GM12878 (cell line): Measurements from ENCODE around the gene MAPRE2. TPM values are rescaled to one million over a fixed set of nuclear protein-coding genes. Genes with fewer than 3 reads are reported as not detected.

ENCODE experiments used
- ATAC-seq: fragments of 200-7000 bp; cut with Tn5 transposase; 3 replicates; pipeline ENCODE4 v1.9.1; 2020; ENCODE audit warnings: mild to moderate bottlenecking, moderate library complexity
- BruUV-seq: library from RNA; stranded (reverse); fragments of 400-500 nt; replicated peaks from 2 replicates; lab custom pipeline; 2021; lab: Mats Ljungman, UMichigan
- CTCF ChIA-PET: fragments of 300-600 bp; sonication (Branson Sonifier 250); formaldehyde crosslinking; extraction: SDS; loops from one replicate; lab custom pipeline; 2021; ENCODE audit warnings: inconsistent platforms; lab: Yijun Ruan, JAX
- POLR2A ChIA-PET: fragments of 350-600 bp; formaldehyde crosslinking; extraction: SDS; loops from one replicate; lab custom pipeline; 2021; ENCODE audit warnings: inconsistent platforms; lab: Charles Lee
- RAD21 ChIA-PET: fragments of 300-600 bp; sonication (Branson Sonifier 250); formaldehyde crosslinking; loops from one replicate; lab custom pipeline; 2023; ENCODE audit warnings: antibody characterized with exemption; ENCODE audit not compliant: unreplicated experiment; lab: Charles Lee
- SMC1A ChIA-PET: fragments of 300-600 bp; sonication (Branson Sonifier 250); formaldehyde crosslinking; loops from one replicate; lab custom pipeline; 2023; ENCODE audit not compliant: unreplicated experiment, uncharacterized antibody; lab: Charles Lee
- DNase-seq: peaks from one replicate; pipeline ENCODE4 v3.0.0-alpha.2; 2011; ENCODE audit warnings: low read depth, low spot score
- FAIRE-seq: peaks from 3 replicates; lab custom pipeline; 2011; peaks lifted over from hg19 to GRCh38; lab: Jason Lieb, UNC
- H2AFZ ChIP-seq: 2 replicates; pipeline ENCODE4 v1.6.0; 2011; ENCODE audit warnings: low read depth, low read length, control low read depth; ENCODE audit not compliant: control insufficient read depth
- H3K27ac ChIP-seq: 2 replicates; pipeline ENCODE4 v1.5.1; 2011; ENCODE audit warnings: control low read depth; ENCODE audit not compliant: control insufficient read depth, insufficient read depth
- H3K27me3 ChIP-seq, 2 experiments: replicated peaks in 1 of 2; 2 replicates each; pipeline versions ENCODE4 v1.6.0 to v1.6.1; 2011; ENCODE audit warnings: low read length in 1 of 2; ENCODE audit not compliant: control insufficient read depth in 2 of 2, insufficient read depth in 2 of 2
- H3K36me3 ChIP-seq, 2 experiments: 2 replicates each; pipeline ENCODE4 v1.5.1; 2011; ENCODE audit warnings: low read length in 1 of 2; ENCODE audit not compliant: control insufficient read depth in 2 of 2, insufficient read depth in 2 of 2
- H3K4me1 ChIP-seq: 2 replicates; pipeline ENCODE4 v1.6.1; 2011; ENCODE audit warnings: mild to moderate bottlenecking, low read length, moderate library complexity, mixed read lengths; ENCODE audit not compliant: control insufficient read depth, insufficient read depth
- H3K4me2 ChIP-seq: 2 replicates; pipeline ENCODE4 v1.6.0; 2011; ENCODE audit warnings: control low read depth; ENCODE audit not compliant: control insufficient read depth, insufficient read depth
- H3K4me3 ChIP-seq: fragments of 200-600 bp; sonication (generic); 2 replicates; pipeline ENCODE4 v1.5.1; 2016
- H3K79me2 ChIP-seq: 2 replicates; pipeline ENCODE4 v1.6.0; 2011; ENCODE audit warnings: low read length; ENCODE audit not compliant: control insufficient read depth, insufficient read depth
- H3K9ac ChIP-seq: 2 replicates; pipeline ENCODE4 v1.8.0; 2011; ENCODE audit warnings: low read length, control low read depth, mixed read lengths; ENCODE audit not compliant: control insufficient read depth, insufficient read depth
- H3K9me3 ChIP-seq: replicated peaks from 3 replicates; pipeline ENCODE4 v1.5.1; 2011; ENCODE audit warnings: mild to moderate bottlenecking, low read length; ENCODE audit not compliant: control insufficient read depth, insufficient read depth
- H4K20me1 ChIP-seq: 2 replicates; pipeline ENCODE4 v1.6.0; 2011; ENCODE audit not compliant: control insufficient read depth, insufficient read depth
- BACH1 ChIP-seq: fragments of 450-650 bp; IDR thresholded peaks from 2 replicates; pipeline ENCODE4 v1.6.1; 2017; ENCODE audit warnings: mild to moderate bottlenecking, borderline replicate concordance
- BCL11A ChIP-seq: IDR thresholded peaks from 2 replicates; pipeline ENCODE4 v1.6.1; 2011; ENCODE audit warnings: low read depth, low read length
- BMI1 ChIP-seq: fragments of 450-650 bp; IDR thresholded peaks from 2 replicates; pipeline ENCODE4 v1.6.1; 2016; ENCODE audit warnings: mild to moderate bottlenecking, moderate library complexity, borderline replicate concordance
- CEBPB ChIP-seq, 2 experiments: fragments of 150-350 bp in 1 of 2; IDR thresholded peaks; 2 replicates each; pipeline ENCODE4 v1.6.1; 2012 to 2014; ENCODE audit warnings: low read depth in 2 of 2, low read length in 2 of 2, borderline replicate concordance in 1 of 2, inconsistent platforms in 1 of 2
- GATAD2B ChIP-seq: fragments of 450-650 bp; conservative IDR thresholded peaks from 2 replicates; pipeline ENCODE4 v1.6.1; 2017; ENCODE audit warnings: low read depth, mild to moderate bottlenecking, moderate library complexity
- HDAC6 ChIP-seq: fragments of 200-600 bp; sonication (generic); IDR thresholded peaks from one replicate; pipeline ENCODE4 v1.8.0; 2017; ENCODE audit warnings: antibody characterized with exemption; ENCODE audit not compliant: unreplicated experiment
- HDGF ChIP-seq: fragments of 450-650 bp; IDR thresholded peaks from 2 replicates; pipeline ENCODE4 v1.6.1; 2016; ENCODE audit warnings: antibody characterized with exemption
- JUNB ChIP-seq: IDR thresholded peaks from 2 replicates; pipeline ENCODE4 v1.6.1; 2016; ENCODE audit warnings: antibody characterized with exemption, mild to moderate bottlenecking
- POLR2A ChIP-seq: IDR thresholded peaks from 2 replicates; pipeline ENCODE4 v1.6.1; 2011; ENCODE audit warnings: low read depth, mild to moderate bottlenecking, low read length
- POLR2AphosphoS5 ChIP-seq: IDR thresholded peaks from 2 replicates; pipeline ENCODE4 v1.6.1; 2011; ENCODE audit warnings: mild to moderate bottlenecking, low read length, inconsistent platforms
- RAD21 ChIP-seq: IDR thresholded peaks from 2 replicates; pipeline ENCODE4 v1.6.1; 2011; ENCODE audit warnings: mild to moderate bottlenecking, low read depth, low read length, moderate library complexity; ENCODE audit not compliant: insufficient read depth
- RBBP5 ChIP-seq: fragments of 200-600 bp; sonication (generic); conservative IDR thresholded peaks from 2 replicates; pipeline ENCODE4 v1.6.1; 2016
- RELA ChIP-seq: fragments of 450-650 bp; IDR thresholded peaks from 2 replicates; pipeline ENCODE4 v1.8.0; 2014; ENCODE audit warnings: borderline replicate concordance; ENCODE audit not compliant: partially characterized antibody
- SKIL ChIP-seq: fragments of 450-650 bp; IDR thresholded peaks from 2 replicates; pipeline ENCODE4 v1.6.1; 2017; ENCODE audit warnings: mild to moderate bottlenecking, low read depth, inconsistent platforms; ENCODE audit not compliant: poor library complexity, severe bottlenecking
- SRF ChIP-seq, 2 experiments: IDR thresholded peaks; 2 replicates each; pipeline ENCODE4 v1.6.1; 2011; ENCODE audit warnings: low read depth in 2 of 2, low read length in 2 of 2, mild to moderate bottlenecking in 1 of 2, moderate library complexity in 1 of 2
- TCF7 ChIP-seq: IDR thresholded peaks from 2 replicates; pipeline ENCODE4 v1.6.1; 2014; ENCODE audit warnings: antibody characterized with exemption, borderline replicate concordance
- ZBED1 ChIP-seq: IDR thresholded peaks from 2 replicates; pipeline ENCODE4 v1.6.1; 2016; ENCODE audit warnings: borderline replicate concordance
- ZNF384 ChIP-seq: IDR thresholded peaks from 2 replicates; pipeline ENCODE4 v1.6.1; 2012; ENCODE audit warnings: low read depth, mild to moderate bottlenecking, low read length, improper control_type of control experiment, borderline replicate concordance
- ZSCAN29 ChIP-seq: fragments of 450-650 bp; IDR thresholded peaks from 2 replicates; pipeline ENCODE4 v1.6.1; 2017; ENCODE audit warnings: mild to moderate bottlenecking, moderate library complexity
- WGBS: methylation state at CpG from one replicate; pipeline ENCODE4 v1.1.6; 2016; ENCODE audit warnings: low lambda C conversion rate; ENCODE audit not compliant: insufficient replicate concordance, insufficient coverage; ENCODE audit errors: missing lambda C conversion rate; 5-methylcytosine and 5-hydroxymethylcytosine counted together
- in situ Hi-C: fragments of 300-500 bp; cut with MboI; formaldehyde crosslinking; loops from 9 replicates; pipeline ENCODE4 v1.14.3; 2018; ENCODE audit warnings: mixed read lengths
- intact Hi-C: fragments of 100-400 bp; cut with micrococcal nuclease; formaldehyde crosslinking; loops from one replicate; pipeline ENCODE4 v1.14.2; 2022; ENCODE audit not compliant: unreplicated experiment
- polyA plus RNA-seq, 11 experiments: library from polyadenylated mRNA; depleted of rRNA in 4 of 11; unstranded in 6 of 11; stranded (reverse) in 5 of 11; fragments of >200 nt; fragmentation: Nextera tagmentation in 4 of 11; fragmentation: Illumina TruSeq in 1 of 11; extraction: Ambion mirVana in 4 of 11; extraction: Trizol in 1 of 11; gene quantifications; 1 replicate in 1 of 11; 2 replicates in 10 of 11; pipeline versions ENCODE4 v1.2.1 to v1.2.3, GENCODE V29; 2011 to 2016; ENCODE audit warnings: inconsistent platforms in 2 of 11, missing spikeins in 2 of 11, low read depth in 1 of 11
- total RNA-seq, 4 experiments: library from RNA; depleted of rRNA in 3 of 4; stranded (reverse); fragments of >200 nt in 3 of 4; fragmentation: Illumina TruSeq in 1 of 4; extraction: Trizol in 1 of 4; gene quantifications; 2 replicates each; pipeline versions ENCODE4 v1.2.1 to v1.2.3, GENCODE V29; 2013 to 2021

MAPRE2 gene
- total and polyA plus RNA-seq, 10 of the 15 experiments (the other 5 are each of a cell fraction or from before 2014, with no cell fraction given), result 11.0 to 50.6 (median 24.0) TPM

GRCh38 chr18:35190948-35191697 lies 149.9 kb downstream of the MAPRE2 start:
- 48% methylated on average over 4 of the region's 4 CpGs for WGBS
- no peak overlapping the region for H3K4me3 ChIP-seq
- TF ChIP-seq SKIL, result no peak
- no peak for TF ChIP-seq CEBPB (IDR thresholded peaks at IDR 0.05; ENCODE audit: borderline replicate concordance in 1 of 2, low read depth in 2 of 2, low read length in 2 of 2)
- no peak for TF ChIP-seq BCL11A
- no peak for TF ChIP-seq BMI1
- no peak for TF ChIP-seq HDGF
- TF ChIP-seq POLR2A, result no peak
- TF ChIP-seq SRF (IDR thresholded peaks at IDR 0.05; ENCODE audit: low read depth in 2 of 2, low read length in 2 of 2), result no peak
- TF ChIP-seq RAD21, result no peak
- TF ChIP-seq BACH1, result no peak
- TF ChIP-seq RELA, result no peak
- no peak for TF ChIP-seq TCF7
- TF ChIP-seq JUNB, result no peak
- TF ChIP-seq RBBP5, result no peak
- TF ChIP-seq GATAD2B, result no peak
- no peak for TF ChIP-seq HDAC6
- TF ChIP-seq ZNF384, result no peak
- TF ChIP-seq ZBED1, result no peak
- TF ChIP-seq POLR2AphosphoS5, result no peak
- TF ChIP-seq ZSCAN29, result no peak
- TF ChIP-seq, all 136 proteins: peak for 0

More at GRCh38 chr18:35190948-35191697, 149.9 kb downstream of the MAPRE2 start:
- Histone ChIP-seq H3K27ac (no peak overlapping the region), H3K9me3 (no peaks in the 10 kb centered on the region), H4K20me1 (no peaks in the 10 kb centered on the region), H3K36me3 (no peaks in the 10 kb centered on the region), H3K4me1 (no peaks in the 10 kb centered on the region), H3K4me2 (no peak overlapping the region), H2AFZ (no peak overlapping the region), H3K27me3 (peaks cover 0 to 2% of the 10 kb centered on the region in 2 experiments; a peak in 1 of 4 replicates), H3K9ac (no peak overlapping the region), H3K79me2 (no peaks in the 10 kb centered on the region)
- ChIA-PET CTCF (interaction anchor here (0.9 to 1.7 kb wide), 2 partner anchors 12 to 24 kb away, joined by 4 read pairs; no protein-coding TSS in a partner anchor), SMC1A (no interaction called here), RAD21 (no interaction called here), POLR2A (no interaction called here)
- ATAC-seq, result no peak
- no TSS peak for BruUV-seq
- in situ Hi-C loops, result no loop called here
- no peak for DNase-seq
- intact Hi-C loops, result no loop called here
- no peak for FAIRE-seq
